ENCODE results near the gene KCNK10. TPM values are rescaled to one million over a fixed set of nuclear protein-coding genes. Genes with fewer than 3 reads are reported as not detected.

Gene KCNK10
- total RNA-seq, 2 experiments from 2014 or later, result not detected

- Mint-ChIP-seq H3K4me3 (no peak overlapping the region), H3K27me3 (peaks cover 4% of the 10 kb centered on the region), H3K9me3 (no peaks in the 10 kb centered on the region), H3K36me3 (no peaks in the 10 kb centered on the region), H3K4me1 (ENCODE audit: low read depth) (peaks cover 7% of the 10 kb centered on the region), H3K27ac (no peak overlapping the region)
- intact Hi-C loops (cut with micrococcal nuclease), result loop anchor here (10.0 kb wide), 1 partner anchor 200 kb away; the partner anchor contains the start of gene SPATA7
- DNase-seq, result no peak
- CTCF ChIA-PET, result interaction anchor here (1.0 kb wide), 1 partner anchor 16 kb away, joined by 3 read pairs; no protein-coding TSS in a partner anchor
- POLR2A ChIA-PET, result no interaction called here
Measured at GRCh38 chr14:88184956-88185355, 138.1 kb downstream of the KCNK10 start.

- DNase-seq, result no peak
- intact Hi-C loops (cut with micrococcal nuclease), result loop anchor here (10.0 kb wide), 1 partner anchor 204 kb away; the partner anchor contains the start of gene SPATA7
- POLR2A ChIA-PET, result no interaction called here
- Mint-ChIP-seq H3K27me3 (no peaks in the 10 kb centered on the region), H3K4me1 (ENCODE audit: low read depth) (peaks cover 2% of the 10 kb centered on the region), H3K4me3 (no peak overlapping the region), H3K36me3 (no peaks in the 10 kb centered on the region), H3K27ac (no peak overlapping the region), H3K9me3 (no peaks in the 10 kb centered on the region)
- CTCF ChIA-PET, result no interaction called here
Measured at GRCh38 chr14:88181072-88181471, 142.0 kb downstream of the KCNK10 start.

- H3K27me3 Mint-ChIP-seq, result no peaks in the 10 kb centered on the region
- no peaks in the 10 kb centered on the region for H3K9me3 Mint-ChIP-seq
- POLR2A ChIA-PET, result no interaction called here
- DNase-seq, result no peak
- H3K27ac Mint-ChIP-seq, result no peak overlapping the region
- intact Hi-C loops (cut with micrococcal nuclease), result loop anchor here (10.0 kb wide), 1 partner anchor 205 kb away; the partner anchor contains the start of gene SPATA7
- H3K4me1 Mint-ChIP-seq (ENCODE audit: low read depth), result peaks cover 2% of the 10 kb centered on the region
- CTCF ChIA-PET, result interaction anchor here (0.7 to 2.4 kb wide), 2 partner anchors 10 to 41 kb away, joined by 3 to 11 read pairs; no protein-coding TSS in a partner anchor
- no peaks in the 10 kb centered on the region for H3K36me3 Mint-ChIP-seq
- no peak overlapping the region for H3K4me3 Mint-ChIP-seq
Measured at GRCh38 chr14:88179716-88180115, 143.4 kb downstream of the KCNK10 start.

- Mint-ChIP-seq H3K4me1 (ENCODE audit: low read depth) (peaks cover 2% of the 10 kb centered on the region), H3K27ac (no peak overlapping the region), H3K4me3 (no peak overlapping the region), H3K27me3 (peaks cover 8% of the 10 kb centered on the region), H3K36me3 (no peaks in the 10 kb centered on the region), H3K9me3 (peaks cover 4% of the 10 kb centered on the region)
- ChIA-PET POLR2A (no interaction called here), CTCF (interaction anchor here (0.7 to 3.9 kb wide), 7 partner anchors 18 to 273 kb away, joined by 3 to 76 read pairs (median 6); no protein-coding TSS in a partner anchor)
- no peak for DNase-seq
- intact Hi-C loops (cut with micrococcal nuclease), result no loop called here
Measured at GRCh38 chr14:88170333-88170732, 152.7 kb downstream of the KCNK10 start.

GRCh38 chr14:88168498-88169165 is 154.4 kb downstream of the KCNK10 start:
- Mint-ChIP-seq H3K9me3 (peaks cover 4% of the 10 kb centered on the region), H3K27ac (no peak overlapping the region), H3K27me3 (peaks cover 8% of the 10 kb centered on the region), H3K4me3 (no peak overlapping the region), H3K4me1 (ENCODE audit: low read depth) (peaks cover 3% of the 10 kb centered on the region), H3K36me3 (no peaks in the 10 kb centered on the region)
- ChIA-PET POLR2A (interaction anchor here (0.6 to 0.8 kb wide), 3 partner anchors 19 to 221 kb away, joined by 3 read pairs; partner anchors contain the start of gene GALC), CTCF (interaction anchor here (0.5 to 3.9 kb wide), 45 partner anchors 9 to 363 kb away, joined by 3 to 76 read pairs (median 4); partner anchors contain the start of genes GALC and GPR65)
- DNase-seq, result peak; percentile 64
- intact Hi-C loops (cut with micrococcal nuclease), result loop anchor here (1.0 to 10.0 kb wide), 4 partner anchors 155 to 364 kb away; no protein-coding TSS in a partner anchor

GRCh38 chr14:88168025-88168424 is 155.0 kb downstream of the KCNK10 start:
- Mint-ChIP-seq H3K27ac (no peak overlapping the region), H3K36me3 (no peaks in the 10 kb centered on the region), H3K9me3 (peaks cover 4% of the 10 kb centered on the region), H3K27me3 (peaks cover 8% of the 10 kb centered on the region), H3K4me3 (no peak overlapping the region), H3K4me1 (ENCODE audit: low read depth) (peaks cover 3% of the 10 kb centered on the region)
- ChIA-PET CTCF (interaction anchor here (0.6 to 3.9 kb wide), 35 partner anchors 8 to 293 kb away, joined by 3 to 76 read pairs (median 4); partner anchors contain the start of genes GALC and GPR65), POLR2A (no interaction called here)
- intact Hi-C loops (cut with micrococcal nuclease), result loop anchor here (1.0 to 10.0 kb wide), 4 partner anchors 155 to 363 kb away; no protein-coding TSS in a partner anchor
- no peak for DNase-seq

- Mint-ChIP-seq H3K27ac (no peak overlapping the region), H3K4me3 (no peak overlapping the region), H3K4me1 (ENCODE audit: low read depth) (peaks cover 3% of the 10 kb centered on the region), H3K27me3 (peaks cover 8% of the 10 kb centered on the region), H3K36me3 (no peaks in the 10 kb centered on the region), H3K9me3 (peaks cover 4% of the 10 kb centered on the region)
- intact Hi-C loops (cut with micrococcal nuclease), result loop anchor here (10.0 kb wide), 1 partner anchor 362 kb away; no protein-coding TSS in a partner anchor
- no peak for DNase-seq
- CTCF ChIA-PET, result interaction anchor here (1.4 kb wide), 1 partner anchor 152 kb away, joined by 5 read pairs; no protein-coding TSS in a partner anchor
- POLR2A ChIA-PET, result no interaction called here
Measured at GRCh38 chr14:88166616-88167015, 156.5 kb downstream of the KCNK10 start.

GRCh38 chr14:88164906-88165534 is 158.0 kb downstream of the KCNK10 start:
- CTCF ChIA-PET, result interaction anchor here (0.6 to 1.2 kb wide), 2 partner anchors 119 to 148 kb away, joined by 3 read pairs; no protein-coding TSS in a partner anchor
- POLR2A ChIA-PET, result no interaction called here
- DNase-seq, result no peak
- intact Hi-C loops (cut with micrococcal nuclease), result loop anchor here (10.0 kb wide), 1 partner anchor 360 kb away; no protein-coding TSS in a partner anchor
- Mint-ChIP-seq H3K4me1 (ENCODE audit: low read depth) (peaks cover 3% of the 10 kb centered on the region), H3K27ac (no peak overlapping the region), H3K36me3 (no peaks in the 10 kb centered on the region), H3K4me3 (no peak overlapping the region), H3K9me3 (peaks cover 4% of the 10 kb centered on the region), H3K27me3 (peaks cover 8% of the 10 kb centered on the region)

GRCh38 chr14:88163731-88164255 is 159.3 kb downstream of the KCNK10 start:
- intact Hi-C loops (cut with micrococcal nuclease), result loop anchor here (10.0 kb wide), 1 partner anchor 359 kb away; no protein-coding TSS in a partner anchor
- Mint-ChIP-seq H3K27ac (no peak overlapping the region), H3K36me3 (no peaks in the 10 kb centered on the region), H3K4me3 (no peak overlapping the region), H3K27me3 (peaks cover 5% of the 10 kb centered on the region), H3K9me3 (no peaks in the 10 kb centered on the region), H3K4me1 (ENCODE audit: low read depth) (peaks cover 3% of the 10 kb centered on the region)
- ChIA-PET POLR2A (no interaction called here), CTCF (interaction anchor here (1.2 kb wide), 1 partner anchor 118 kb away, joined by 3 read pairs; no protein-coding TSS in a partner anchor)
- no peak for DNase-seq

GRCh38 chr14:88156127-88156526 is 166.9 kb downstream of the KCNK10 start:
- H3K27me3 Mint-ChIP-seq, result peaks cover 5% of the 10 kb centered on the region
- intact Hi-C loops (cut with micrococcal nuclease), result no loop called here
- DNase-seq, result no peak
- H3K36me3 Mint-ChIP-seq, result no peaks in the 10 kb centered on the region
- ChIA-PET POLR2A (no interaction called here), CTCF (interaction anchor here (1.6 kb wide), 1 partner anchor 12 kb away, joined by 5 read pairs; no protein-coding TSS in a partner anchor)
- H3K4me1 Mint-ChIP-seq (ENCODE audit: low read depth), result no peaks in the 10 kb centered on the region
- no peaks in the 10 kb centered on the region for H3K9me3 Mint-ChIP-seq
- no peak overlapping the region for H3K4me3 Mint-ChIP-seq
- no peak overlapping the region for H3K27ac Mint-ChIP-seq

GRCh38 chr14:88154926-88155325 is 168.1 kb downstream of the KCNK10 start:
- no peaks in the 10 kb centered on the region for H3K4me1 Mint-ChIP-seq (ENCODE audit: low read depth)
- no peak for DNase-seq
- H3K27ac Mint-ChIP-seq, result no peak overlapping the region
- intact Hi-C loops (cut with micrococcal nuclease), result no loop called here
- H3K27me3 Mint-ChIP-seq, result no peaks in the 10 kb centered on the region
- POLR2A ChIA-PET, result no interaction called here
- no peaks in the 10 kb centered on the region for H3K36me3 Mint-ChIP-seq
- no peak overlapping the region for H3K4me3 Mint-ChIP-seq
- H3K9me3 Mint-ChIP-seq, result no peaks in the 10 kb centered on the region
- CTCF ChIA-PET, result no interaction called here

- Mint-ChIP-seq H3K27me3 (peaks cover 1% of the 10 kb centered on the region), H3K36me3 (no peaks in the 10 kb centered on the region), H3K4me3 (no peak overlapping the region), H3K9me3 (no peaks in the 10 kb centered on the region), H3K27ac (no peak overlapping the region), H3K4me1 (ENCODE audit: low read depth) (no peaks in the 10 kb centered on the region)
- POLR2A ChIA-PET, result no interaction called here
- intact Hi-C loops (cut with micrococcal nuclease), result no loop called here
- DNase-seq, result no peak
- CTCF ChIA-PET, result no interaction called here
Measured at GRCh38 chr14:88154321-88154720, 168.7 kb downstream of the KCNK10 start.
